DND-41 (cell line): ENCODE results near the gene GAB1.

Experiments used
- CTCF ChIP-seq: IDR thresholded peaks from 2 replicates; pipeline ENCODE4 v1.5.1; 2012; ENCODE audit warnings: borderline replicate concordance, low read length, moderate library complexity, mild to moderate bottlenecking; ENCODE audit not compliant: poor library complexity, severe bottlenecking; ENCODE audit errors: extremely low read depth
- EZH2 ChIP-seq: IDR thresholded peaks from 3 replicates; pipeline ENCODE4 v1.6.1; 2012; ENCODE audit warnings: borderline replicate concordance, low read depth, mild to moderate bottlenecking, moderate library complexity, low read length, inconsistent platforms; ENCODE audit not compliant: severe bottlenecking

DNA sequence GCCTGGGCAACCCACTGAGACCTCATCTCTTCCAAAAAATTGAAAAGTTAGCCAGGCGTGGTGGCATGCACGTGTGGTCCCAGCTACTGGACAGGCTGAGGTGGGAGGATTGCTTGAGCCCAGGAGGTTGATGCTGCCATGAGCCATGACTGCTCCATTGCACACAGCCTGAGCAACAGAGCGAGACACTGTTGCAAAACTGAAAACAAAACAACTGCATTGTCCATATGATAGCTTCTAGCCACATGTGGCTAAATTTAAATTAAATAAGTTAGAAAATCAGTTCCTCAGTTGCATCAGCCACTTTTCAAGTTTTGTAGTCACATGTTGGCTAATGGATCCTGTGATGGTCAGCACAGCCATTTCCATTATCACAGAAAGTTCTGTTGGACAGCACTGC lies 67.9 kb downstream of the GAB1 start:
- TF ChIP-seq CTCF = no peak
- no peak for TF ChIP-seq EZH2
